Stomach smooth muscle (tissue), 2 donors: Measurements from ENCODE around the gene SVIL.
"Not testable (repeated sequence)": the region's sequence is repeated elsewhere in the genome, so short reads cannot be mapped to it uniquely, and the experiment has no call there.

ENCODE experiments used
- H3K27ac ChIP-seq: one replicate; pipeline ENCODE4 v1.7.0; 2013; ENCODE audit warnings: mild to moderate bottlenecking, low read length, inconsistent platforms
- H3K27me3 ChIP-seq, 2 donors: one replicate each; pipeline ENCODE4 v1.7.0; 2013; ENCODE audit warnings: low read length in 2 of 2; ENCODE audit not compliant: insufficient read depth in 2 of 2, control insufficient read depth in 1 of 2
- H3K36me3 ChIP-seq, 2 donors: one replicate each; pipeline ENCODE4 v1.7.0; 2013; ENCODE audit warnings: low read length in 2 of 2; ENCODE audit not compliant: control insufficient read depth in 2 of 2, insufficient read depth in 2 of 2
- H3K4me1 ChIP-seq: one replicate; pipeline ENCODE4 v1.7.0; 2013; ENCODE audit warnings: low read length; ENCODE audit not compliant: control insufficient read depth, insufficient read depth
- H3K4me3 ChIP-seq, 2 donors: one replicate each; pipeline ENCODE4 v1.7.0; 2013; ENCODE audit warnings: low read length in 2 of 2
- H3K9ac ChIP-seq, 2 donors: one replicate each; pipeline ENCODE4 v1.7.0; 2013; ENCODE audit warnings: low read length in 2 of 2, mild to moderate bottlenecking in 1 of 2
- H3K9me3 ChIP-seq, 2 donors: one replicate each; pipeline ENCODE4 v1.7.0; 2013; ENCODE audit warnings: low read length in 2 of 2; ENCODE audit not compliant: control insufficient read depth in 2 of 2
- donor health status: healthy.
- donor health status: Pancreatic carcinoma.

SVIL gene

DNA sequence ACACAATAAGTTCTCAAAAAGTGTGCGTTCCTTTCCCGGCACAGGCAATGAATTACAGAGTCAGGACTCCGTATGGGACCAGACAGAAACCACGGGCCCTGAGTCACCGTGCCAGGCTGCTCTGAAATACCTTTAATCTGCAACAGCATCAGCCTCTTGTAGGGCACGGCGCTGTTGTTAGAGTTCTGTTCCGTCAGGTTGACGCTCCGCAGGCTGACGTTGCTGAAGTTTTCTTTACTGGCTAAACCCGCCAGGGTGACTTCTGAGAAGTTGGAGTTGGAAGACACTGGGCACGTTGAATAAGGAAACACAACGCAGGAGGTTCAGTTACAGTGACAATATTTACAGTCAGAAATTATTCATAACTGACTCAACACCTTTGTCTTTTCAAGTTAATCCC lies 146.3 kb downstream of the SVIL start:
- not testable (repeated sequence) for H3K27me3 ChIP-seq, H3K4me3 ChIP-seq, H3K9me3 ChIP-seq
- H3K27ac ChIP-seq = peak overlapping the region; percentile 13
- peak overlapping the region in 1 of 2 donors; percentile 76 for H3K9ac ChIP-seq
- peaks cover 57 to 61% of the 10 kb centered on the region in 2 donors for H3K36me3 ChIP-seq
- peaks cover 30% of the 10 kb centered on the region for H3K4me1 ChIP-seq

DNA sequence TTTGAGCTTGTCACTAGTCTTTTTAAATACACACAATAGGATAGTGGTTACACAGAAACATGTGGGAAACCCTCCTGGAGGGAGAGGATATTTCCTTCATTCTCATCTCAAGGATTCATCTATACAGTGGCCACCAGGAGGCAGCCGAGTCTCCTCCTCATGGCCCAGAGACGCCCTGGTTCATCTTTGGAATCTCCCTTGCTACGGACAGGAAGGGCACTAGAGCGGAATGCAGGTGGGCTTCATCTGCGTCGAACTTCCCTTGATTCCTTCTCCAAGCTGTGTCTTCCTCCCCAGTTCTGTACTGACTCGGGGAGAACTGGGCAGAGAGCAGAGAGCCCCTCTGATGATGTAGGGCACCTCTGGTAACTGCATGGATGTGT lies 146.9 kb downstream of the SVIL start:
- Histone ChIP-seq H3K4me1 (peaks cover 36% of the 10 kb centered on the region), H3K36me3 (peaks cover 54 to 61% of the 10 kb centered on the region in 2 donors), H3K9ac (peak overlapping the region in 1 of 2 donors; percentile 76), H3K27ac (peak overlapping the region; percentile 13)
- not testable (repeated sequence) for H3K4me3 ChIP-seq, H3K9me3 ChIP-seq, H3K27me3 ChIP-seq

DNA sequence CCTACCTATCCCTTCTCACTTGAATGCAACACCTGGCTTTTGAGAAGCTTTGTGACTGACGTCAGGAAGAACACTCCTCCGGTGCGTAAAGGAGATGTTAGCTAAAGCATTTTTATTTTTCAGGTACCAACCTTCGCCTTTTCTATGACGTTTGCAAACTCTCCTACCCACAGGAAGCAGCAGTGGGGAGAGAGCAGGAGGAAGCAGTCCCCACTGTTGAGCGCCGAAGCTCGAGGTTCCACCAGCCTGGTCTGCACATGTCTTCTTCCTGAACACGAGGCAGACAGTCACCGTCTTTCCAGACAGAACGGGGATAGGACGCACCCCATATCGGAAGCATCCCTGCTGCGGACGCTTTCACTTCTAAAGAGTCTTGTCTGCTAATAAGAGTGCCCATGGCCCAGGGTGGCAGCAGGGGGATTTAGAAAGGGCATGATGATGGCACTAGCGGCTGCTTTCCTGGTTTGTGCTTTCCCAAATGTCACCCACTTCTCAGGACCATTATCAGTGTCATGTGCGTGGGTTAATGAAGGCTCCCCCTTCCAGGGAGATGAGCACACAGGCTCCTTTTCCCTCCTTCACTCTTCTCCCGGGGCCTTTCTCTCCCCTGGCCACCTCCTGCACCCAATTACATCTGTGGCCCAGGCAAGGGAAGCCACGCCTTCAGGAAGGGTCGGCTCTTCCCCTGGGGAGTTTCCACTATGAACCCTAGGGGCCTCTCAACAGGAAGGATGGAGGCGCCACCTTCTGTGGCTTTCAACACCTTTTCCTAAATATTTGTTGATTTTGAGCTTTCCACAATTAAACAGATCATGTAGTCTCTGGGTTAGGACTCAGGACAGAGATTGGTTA lies 147.5 kb downstream of the SVIL start:
- not testable (repeated sequence) for H3K27me3 ChIP-seq, H3K9ac ChIP-seq, H3K9me3 ChIP-seq, H3K4me3 ChIP-seq
- Histone ChIP-seq H3K4me1 (peaks cover 42% of the 10 kb centered on the region), H3K36me3 (peaks cover 51 to 55% of the 10 kb centered on the region in 2 donors), H3K27ac (peak overlapping the region; percentile 13)

DNA sequence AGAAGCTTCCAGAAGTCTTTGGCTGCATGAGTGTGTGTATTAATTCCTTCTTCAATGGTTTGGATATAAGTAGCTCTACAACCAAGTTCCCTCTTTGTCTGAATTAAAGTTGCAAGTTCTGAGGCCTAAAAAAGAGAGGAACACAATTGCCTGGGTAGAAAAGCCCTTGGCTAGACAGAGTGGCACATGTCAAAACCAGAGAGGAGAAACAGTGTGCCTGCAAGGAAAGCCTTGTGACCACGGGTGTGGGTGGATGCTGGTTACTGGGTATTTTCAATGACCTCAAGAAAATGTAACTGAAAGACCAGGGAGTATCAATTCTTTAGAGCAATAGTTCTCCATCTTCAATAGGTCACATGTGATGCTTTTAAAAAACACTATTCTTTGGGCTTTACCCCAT lies 148.3 kb downstream of the SVIL start:
- H3K27me3 ChIP-seq = no peaks in the 10 kb centered on the region
- peaks cover 47% of the 10 kb centered on the region for H3K4me1 ChIP-seq
- peaks cover 45 to 48% of the 10 kb centered on the region in 2 donors for H3K36me3 ChIP-seq
- peak overlapping the region in 1 of 2 donors; percentile 47 for H3K9ac ChIP-seq
- no peaks in the 10 kb centered on the region for H3K9me3 ChIP-seq
- no peak overlapping the region for H3K4me3 ChIP-seq
- H3K27ac ChIP-seq = peak overlapping the region; percentile 0

DNA sequence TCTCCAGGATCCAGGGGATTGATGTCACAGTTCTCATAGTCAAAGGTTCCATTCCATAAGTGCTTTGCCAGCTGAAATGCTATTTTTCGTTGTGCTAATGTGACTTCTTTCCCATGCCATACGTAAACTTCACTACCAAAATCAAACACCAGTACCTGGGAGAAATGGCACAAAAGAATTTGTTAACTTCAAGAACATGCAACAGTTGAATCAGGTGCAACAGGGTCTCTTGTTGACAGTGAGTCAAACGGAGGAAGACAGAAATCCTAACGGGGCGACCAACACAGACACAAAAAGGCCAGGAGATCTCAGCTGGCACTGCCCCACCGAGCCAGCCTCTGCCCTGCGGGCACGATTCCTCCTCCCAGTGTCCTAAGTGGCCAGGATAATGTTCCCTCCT lies 150.1 kb downstream of the SVIL start:
- peaks cover 47 to 51% of the 10 kb centered on the region in 2 donors for H3K36me3 ChIP-seq
- H3K27ac ChIP-seq = peak overlapping the region; percentile 3
- peaks cover 60% of the 10 kb centered on the region for H3K4me1 ChIP-seq
- H3K9me3 ChIP-seq, H3K4me3 ChIP-seq, H3K27me3 ChIP-seq: not testable (repeated sequence)
- peak overlapping the region in 1 of 2 donors; percentile 49 for H3K9ac ChIP-seq

DNA sequence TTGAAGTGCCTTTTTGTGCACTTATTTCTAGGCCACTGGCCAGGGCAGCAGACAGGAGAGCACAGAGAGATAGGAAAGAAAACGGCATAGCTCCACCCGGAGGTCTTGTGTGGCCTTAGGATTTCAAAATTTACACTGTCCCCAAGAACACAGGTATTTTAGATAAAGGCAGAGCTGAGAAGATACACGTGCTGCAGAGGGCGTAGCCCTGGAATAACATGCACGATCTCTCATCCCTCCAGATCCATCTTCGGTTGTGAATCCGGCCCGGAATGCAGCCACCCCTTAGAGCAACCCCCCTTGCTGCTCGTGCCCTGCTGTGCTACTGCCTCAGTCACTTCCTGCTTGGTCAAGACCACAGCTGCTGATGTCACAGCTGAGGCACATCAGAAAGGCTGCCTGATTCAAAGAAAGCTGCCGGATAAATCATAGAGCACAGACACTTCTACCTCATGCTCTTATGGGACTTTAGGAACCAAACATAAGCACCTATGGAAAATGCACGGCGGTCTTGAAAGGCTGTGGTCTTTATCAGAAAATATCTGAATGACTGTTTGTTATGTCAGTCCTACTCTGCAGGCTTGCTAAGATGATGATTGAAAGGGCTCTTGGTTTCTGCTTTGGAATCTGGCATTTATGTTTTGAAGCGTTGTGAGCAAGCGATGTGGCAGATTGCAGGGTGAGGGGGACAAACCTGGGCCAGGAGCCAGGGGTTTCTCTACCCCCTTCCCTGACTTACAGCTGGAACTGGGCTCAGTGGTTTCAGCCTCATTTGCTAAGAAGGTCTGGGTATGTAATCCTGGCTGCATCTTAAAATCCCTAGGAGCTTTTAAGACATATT lies 152.0 kb downstream of the SVIL start:
- peaks cover 55% of the 10 kb centered on the region for H3K4me1 ChIP-seq
- peak overlapping the region in 1 of 2 donors; percentile 67 for H3K9ac ChIP-seq
- no peak overlapping the region for H3K4me3 ChIP-seq
- H3K9me3 ChIP-seq = no peaks in the 10 kb centered on the region
- no peaks in the 10 kb centered on the region for H3K27me3 ChIP-seq
- peaks cover 46 to 49% of the 10 kb centered on the region in 2 donors for H3K36me3 ChIP-seq
- H3K27ac ChIP-seq = peak overlapping the region; percentile 60

DNA sequence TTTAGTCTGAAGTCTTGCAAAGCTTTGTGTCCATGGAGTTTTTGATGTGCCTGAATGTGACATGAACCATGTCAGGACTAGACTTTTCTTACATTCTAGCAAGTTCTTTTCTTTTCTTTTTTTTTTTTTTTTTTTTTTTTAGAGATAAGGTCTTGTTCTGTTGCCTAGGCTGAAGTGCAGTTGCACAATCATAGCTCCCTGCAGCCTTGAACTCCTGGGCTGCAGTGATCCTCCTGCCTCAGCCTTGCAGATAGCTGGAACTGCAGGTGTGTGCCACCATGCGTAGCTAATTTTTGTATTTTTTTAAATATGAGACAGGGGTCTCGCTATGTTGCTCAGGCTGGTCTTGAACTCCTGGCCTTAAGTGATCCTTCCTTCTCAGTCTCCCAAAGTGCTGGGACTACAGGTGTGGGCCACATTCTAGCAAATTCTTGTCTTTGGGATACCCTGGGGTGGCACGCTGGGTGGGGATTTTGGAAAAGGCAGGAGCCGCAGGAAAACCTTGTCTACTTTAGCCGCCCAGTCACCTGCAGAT lies 152.8 kb downstream of the SVIL start:
- Histone ChIP-seq H3K9me3 (no peaks in the 10 kb centered on the region), H3K4me1 (peaks cover 61% of the 10 kb centered on the region), H3K4me3 (no peak overlapping the region), H3K27ac (peak overlapping the region; percentile 60), H3K36me3 (peaks cover 42 to 52% of the 10 kb centered on the region in 2 donors), H3K27me3 (no peaks in the 10 kb centered on the region), H3K9ac (peak overlapping the region in 1 of 2 donors; percentile 40)

DNA sequence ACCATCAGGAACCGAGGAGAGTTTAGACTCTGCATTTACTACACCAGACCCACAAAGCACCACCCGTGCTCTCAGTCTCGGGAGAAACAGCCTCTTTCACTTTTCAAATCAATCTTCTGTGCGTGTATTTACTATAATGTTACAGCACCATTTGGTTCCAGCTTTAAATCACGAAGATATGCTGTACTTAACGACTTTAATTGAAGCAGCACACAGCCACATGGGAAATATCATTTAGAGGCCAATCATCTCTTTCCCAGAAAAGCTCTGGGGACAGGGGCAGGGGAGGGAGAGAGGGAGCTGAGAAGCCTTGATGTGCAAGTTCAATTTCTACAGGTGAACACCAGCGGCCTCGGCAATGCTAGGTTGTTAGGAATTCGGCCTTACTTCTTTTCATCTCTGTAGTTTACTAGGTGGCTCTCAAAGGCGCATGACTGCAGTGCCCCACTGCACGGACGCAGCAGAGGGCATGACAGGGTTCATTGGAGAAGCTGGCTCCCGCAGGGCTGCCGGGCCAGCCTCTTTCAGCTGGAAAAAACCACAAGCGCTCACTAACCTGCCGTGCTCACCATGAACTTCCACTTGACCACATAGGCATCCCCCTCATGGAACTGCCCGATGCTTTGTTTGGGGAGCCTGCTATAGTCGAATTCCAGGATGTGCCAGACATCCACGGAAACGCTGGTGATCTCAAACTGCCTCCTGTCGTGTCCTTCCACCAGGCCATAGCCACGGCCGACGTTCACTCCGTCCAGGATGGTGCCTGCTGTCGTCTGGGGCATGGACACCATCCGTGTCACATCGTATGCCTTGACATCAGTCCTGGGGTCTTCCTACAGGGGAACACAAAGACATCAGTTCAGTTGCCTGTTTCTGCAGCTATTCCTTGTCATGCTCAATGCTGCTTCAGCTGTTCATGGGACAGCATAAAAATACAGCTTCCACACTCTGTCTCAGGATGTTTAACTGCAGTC lies 154.5 kb downstream of the SVIL start:
- H3K9ac ChIP-seq = peak overlapping the region in 1 of 2 donors; percentile 45
- peak overlapping the region; percentile 53 for H3K27ac ChIP-seq
- H3K4me1 ChIP-seq = peaks cover 58% of the 10 kb centered on the region
- no peak overlapping the region for H3K4me3 ChIP-seq
- peaks cover 33 to 49% of the 10 kb centered on the region in 2 donors for H3K36me3 ChIP-seq
- no peaks in the 10 kb centered on the region for H3K9me3 ChIP-seq
- H3K27me3 ChIP-seq = no peaks in the 10 kb centered on the region

DNA sequence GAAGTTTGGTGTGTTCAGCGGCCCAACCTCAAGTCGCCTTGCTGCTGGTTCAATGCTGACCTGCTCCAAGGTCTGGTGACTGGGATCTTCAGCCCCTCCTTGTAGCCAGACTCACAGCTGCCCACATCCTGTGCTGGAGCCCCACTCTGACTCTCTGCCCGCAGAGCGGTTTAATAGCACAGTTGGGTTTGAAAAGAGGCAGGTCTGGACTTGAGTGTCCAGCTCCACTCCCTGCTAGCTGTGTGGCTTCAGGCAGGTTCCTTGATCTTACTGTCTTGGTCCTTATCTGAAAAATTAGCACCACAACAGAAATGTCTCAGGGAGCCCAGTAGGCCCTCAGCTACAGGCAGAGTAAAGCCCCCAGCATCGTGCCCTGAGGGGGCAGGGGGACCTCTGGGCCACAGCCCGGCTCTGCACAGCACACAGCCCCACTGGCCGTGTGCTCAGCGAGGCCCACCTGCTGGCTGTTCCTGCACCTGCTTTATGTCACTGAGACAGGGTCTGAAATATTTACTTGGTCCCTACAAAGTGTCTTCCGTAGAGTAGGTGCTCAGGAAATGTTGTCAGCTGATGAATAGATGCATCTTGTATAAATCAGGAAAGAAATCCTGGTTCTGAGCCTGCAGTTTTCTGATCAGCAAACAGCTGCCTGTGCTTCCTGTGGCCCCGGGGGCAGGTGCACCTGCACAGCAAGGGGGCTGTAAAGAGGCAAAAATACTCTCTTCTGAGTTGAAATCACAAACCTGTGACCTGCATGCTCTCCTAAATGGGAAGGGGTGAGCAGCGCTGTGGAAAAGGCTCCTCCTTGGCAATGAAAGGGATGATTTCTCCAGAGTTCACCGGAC lies 155.5 kb downstream of the SVIL start:
- Histone ChIP-seq H3K27me3 (no peaks in the 10 kb centered on the region), H3K4me3 (no peak overlapping the region), H3K9me3 (no peaks in the 10 kb centered on the region), H3K4me1 (peaks cover 56% of the 10 kb centered on the region), H3K36me3 (peaks cover 36 to 51% of the 10 kb centered on the region in 2 donors), H3K27ac (peak overlapping the region; percentile 53), H3K9ac (no peak overlapping the region)
